BJ (cell line): Measurements from ENCODE around the gene SCYGR8. TPM values are rescaled to one million over a fixed set of nuclear protein-coding genes. Genes with fewer than 3 reads are reported as not detected.
A peak's percentile ranks its signal among the peaks of the same experiment; 100 is the strongest.

Experiments used
- CTCF ChIA-PET: fragments of 350-600 bp; formaldehyde crosslinking; extraction: SDS; loops from one replicate; lab custom pipeline; 2021; ENCODE audit warnings: antibody characterized with exemption, inconsistent platforms; lab: Yijun Ruan, JAX
- POLR2A ChIA-PET: fragments of 300-600 bp; sonication (Branson Sonifier 250); formaldehyde crosslinking; extraction: SDS; loops from one replicate; lab custom pipeline; 2021; ENCODE audit warnings: antibody characterized with exemption; lab: Charles Lee
- DNase-seq: peaks from one replicate; pipeline ENCODE4 v3.0.0-alpha.2; 2011; ENCODE audit warnings: low read depth
- H3K27me3 ChIP-seq: 2 replicates; pipeline ENCODE4 v1.6.0; 2011; ENCODE audit warnings: low read length; ENCODE audit not compliant: control insufficient read depth, insufficient read depth
- H3K36me3 ChIP-seq: 2 replicates; pipeline ENCODE4 v1.5.1; 2011; ENCODE audit warnings: low read length; ENCODE audit not compliant: control insufficient read depth, insufficient read depth
- H3K4me3 ChIP-seq: 2 replicates; pipeline ENCODE4 v1.5.1; 2011; ENCODE audit warnings: low read depth, mild to moderate bottlenecking, control low read depth, low read length
- polyA plus RNA-seq: library from polyadenylated mRNA; depleted of rRNA; stranded (reverse); fragments of >200 nt; gene quantifications from 2 replicates; pipeline ENCODE4 v1.2.3, GENCODE V29; 2011
- TF ChIP-seq, protein P1 (sequence below): IDR thresholded peaks from 2 replicates; pipeline ENCODE4 v1.5.1; 2011; ENCODE audit warnings: low read depth, mild to moderate bottlenecking, control low read depth, inconsistent platforms, low read length, moderate library complexity; ENCODE audit not compliant: insufficient read depth

SCYGR8 gene
- polyA plus RNA-seq, 1 experiment = not detected

DNA sequence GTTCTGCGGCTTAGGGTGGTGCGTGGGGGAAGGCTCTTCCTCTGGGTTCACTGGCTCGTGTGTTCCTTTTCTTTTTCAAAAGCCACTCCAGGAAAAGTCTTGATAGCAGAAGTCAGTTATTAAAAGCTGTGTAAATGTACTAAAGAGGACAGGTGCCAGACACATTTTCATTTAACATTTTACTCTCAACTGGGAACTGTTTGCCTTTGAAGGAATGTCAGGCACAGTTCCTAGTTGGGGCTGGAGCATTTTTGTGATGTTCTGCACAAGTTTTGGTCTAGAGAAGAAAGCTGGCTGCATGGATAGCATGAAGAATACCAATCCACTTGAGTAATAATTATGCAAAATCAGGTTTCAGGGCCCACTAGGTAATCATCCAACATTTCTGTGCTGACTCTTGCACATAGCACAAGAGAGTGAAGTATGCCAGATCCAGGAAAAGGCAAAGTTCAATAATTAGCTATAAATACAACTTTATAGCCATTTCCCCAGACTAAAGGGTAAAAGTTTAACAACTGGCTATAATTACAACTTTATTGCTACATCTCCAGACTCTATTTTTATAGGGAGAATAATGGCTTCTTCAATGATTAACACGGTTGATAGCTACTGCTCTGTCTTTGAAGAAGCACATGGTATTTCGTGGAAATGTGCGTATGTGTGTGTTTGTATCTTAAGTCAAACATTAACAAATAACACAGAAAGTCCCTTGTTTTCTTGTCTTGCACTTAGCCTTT lies 16.2 kb downstream of the SCYGR8 start:
- POLR2A ChIA-PET = no interaction called here
- Histone ChIP-seq H3K27me3 (no peaks in the 10 kb centered on the region), H3K36me3 (no peaks in the 10 kb centered on the region), H3K4me3 (no peak overlapping the region)
- peak; percentile 19 for DNase-seq
- CTCF ChIA-PET = interaction anchor here (1.4 to 7.8 kb wide), 2 partner anchors 104 to 356 kb away, joined by 5 to 65 read pairs; no protein-coding TSS in a partner anchor
- TF ChIP-seq, protein P1, sequence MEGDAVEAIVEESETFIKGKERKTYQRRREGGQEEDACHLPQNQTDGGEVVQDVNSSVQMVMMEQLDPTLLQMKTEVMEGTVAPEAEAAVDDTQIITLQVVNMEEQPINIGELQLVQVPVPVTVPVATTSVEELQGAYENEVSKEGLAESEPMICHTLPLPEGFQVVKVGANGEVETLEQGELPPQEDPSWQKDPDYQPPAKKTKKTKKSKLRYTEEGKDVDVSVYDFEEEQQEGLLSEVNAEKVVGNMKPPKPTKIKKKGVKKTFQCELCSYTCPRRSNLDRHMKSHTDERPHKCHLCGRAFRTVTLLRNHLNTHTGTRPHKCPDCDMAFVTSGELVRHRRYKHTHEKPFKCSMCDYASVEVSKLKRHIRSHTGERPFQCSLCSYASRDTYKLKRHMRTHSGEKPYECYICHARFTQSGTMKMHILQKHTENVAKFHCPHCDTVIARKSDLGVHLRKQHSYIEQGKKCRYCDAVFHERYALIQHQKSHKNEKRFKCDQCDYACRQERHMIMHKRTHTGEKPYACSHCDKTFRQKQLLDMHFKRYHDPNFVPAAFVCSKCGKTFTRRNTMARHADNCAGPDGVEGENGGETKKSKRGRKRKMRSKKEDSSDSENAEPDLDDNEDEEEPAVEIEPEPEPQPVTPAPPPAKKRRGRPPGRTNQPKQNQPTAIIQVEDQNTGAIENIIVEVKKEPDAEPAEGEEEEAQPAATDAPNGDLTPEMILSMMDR = no peak

DNA sequence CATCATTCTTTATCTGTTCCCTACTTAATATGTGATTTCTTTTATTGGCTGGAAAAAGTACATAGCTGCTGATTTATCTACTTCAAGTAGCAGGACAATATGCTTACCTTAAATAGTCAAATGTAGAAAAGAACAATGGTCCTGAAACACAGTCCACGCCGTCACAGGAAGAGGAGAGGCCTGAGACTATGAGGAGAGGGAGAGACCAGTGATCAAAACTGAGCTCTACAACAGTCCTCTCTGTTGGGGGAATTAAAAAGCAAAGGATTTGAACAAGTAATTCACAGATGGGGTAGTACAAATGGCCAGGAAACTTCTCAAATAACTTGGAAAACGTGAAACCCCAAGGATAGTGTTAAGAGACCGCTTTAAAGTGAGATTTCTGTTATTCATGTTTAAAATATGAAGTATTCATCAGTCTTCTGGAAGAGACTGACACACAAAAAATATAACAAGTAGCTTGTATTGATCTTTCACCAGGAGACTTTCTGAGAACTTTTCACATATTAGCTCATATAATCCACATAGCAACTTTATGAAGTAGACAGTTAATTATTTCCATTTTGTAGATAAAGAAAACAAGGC lies 20.2 kb downstream of the SCYGR8 start:
- Histone ChIP-seq H3K4me3 (no peak overlapping the region), H3K36me3 (no peaks in the 10 kb centered on the region), H3K27me3 (no peaks in the 10 kb centered on the region)
- ChIA-PET POLR2A (interaction anchor here (0.7 kb wide), 1 partner anchor 19 kb away, joined by 3 read pairs; no protein-coding TSS in a partner anchor), CTCF (interaction anchor here (0.6 to 7.8 kb wide), 33 partner anchors 10 to 647 kb away, joined by 3 to 65 read pairs (median 4); no protein-coding TSS in a partner anchor)
- TF ChIP-seq, protein P1 = no peak
- DNase-seq = no peak

DNA sequence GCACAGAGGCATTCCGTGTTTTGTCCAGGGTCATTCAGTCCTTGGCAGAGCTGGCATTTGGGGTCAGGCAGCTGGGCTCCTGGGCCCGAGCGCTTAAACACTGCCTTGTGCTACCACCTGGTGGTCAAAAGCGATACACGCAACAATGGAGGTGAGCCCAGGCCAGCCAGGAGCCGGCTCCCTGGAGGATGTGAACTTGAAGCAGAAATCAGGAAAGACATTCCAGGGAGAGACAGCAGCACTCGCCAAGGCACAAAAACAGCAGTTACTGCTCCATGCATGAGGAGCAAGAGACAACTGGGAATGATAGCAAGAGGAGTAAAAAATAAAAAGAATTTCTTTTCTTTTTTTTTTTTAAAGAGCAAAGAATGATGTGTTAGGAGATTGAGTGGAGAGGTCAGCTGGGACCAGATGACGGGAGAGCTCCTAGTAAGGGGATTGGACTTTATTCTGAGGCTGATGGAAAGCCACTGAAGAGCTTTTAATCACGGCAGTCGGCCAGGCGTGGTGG lies 20.7 kb downstream of the SCYGR8 start:
- no peak overlapping the region for H3K4me3 ChIP-seq
- no peaks in the 10 kb centered on the region for H3K27me3 ChIP-seq
- ChIA-PET POLR2A (interaction anchor here (0.7 kb wide), 1 partner anchor 18 kb away, joined by 3 read pairs; no protein-coding TSS in a partner anchor), CTCF (interaction anchor here (0.6 to 7.8 kb wide), 33 partner anchors 9 to 647 kb away, joined by 3 to 65 read pairs (median 4); no protein-coding TSS in a partner anchor)
- TF ChIP-seq, protein P1 = peak; percentile 86
- DNase-seq = peak; percentile 4
- no peaks in the 10 kb centered on the region for H3K36me3 ChIP-seq

DNA sequence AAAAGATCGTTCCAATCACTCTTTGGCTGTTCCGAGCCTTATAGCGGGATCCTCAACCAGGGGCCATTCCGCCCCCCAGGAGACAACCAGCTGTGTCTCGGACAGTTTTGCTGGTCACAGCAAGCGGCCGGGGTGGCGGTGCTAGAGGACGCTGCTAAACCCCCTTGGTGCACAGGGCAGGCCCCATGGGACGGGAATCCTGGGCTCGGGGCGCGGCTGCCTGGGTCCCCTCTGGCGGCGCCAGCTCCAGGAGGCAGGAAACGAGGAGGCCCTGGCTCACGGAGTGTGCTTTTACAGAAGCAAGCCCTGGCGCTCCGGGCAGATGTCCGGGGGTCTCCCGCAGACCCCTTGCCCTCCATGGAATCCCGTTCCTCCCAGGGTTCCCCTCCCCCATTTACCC lies 22.1 kb downstream of the SCYGR8 start:
- Histone ChIP-seq H3K36me3 (no peaks in the 10 kb centered on the region), H3K4me3 (no peak overlapping the region), H3K27me3 (no peaks in the 10 kb centered on the region)
- CTCF ChIA-PET = interaction anchor here (3.6 to 7.8 kb wide), 2 partner anchors 109 to 362 kb away, joined by 39 to 65 read pairs; no protein-coding TSS in a partner anchor
- TF ChIP-seq, protein P1 = no peak
- POLR2A ChIA-PET = no interaction called here
- no peak for DNase-seq

DNA sequence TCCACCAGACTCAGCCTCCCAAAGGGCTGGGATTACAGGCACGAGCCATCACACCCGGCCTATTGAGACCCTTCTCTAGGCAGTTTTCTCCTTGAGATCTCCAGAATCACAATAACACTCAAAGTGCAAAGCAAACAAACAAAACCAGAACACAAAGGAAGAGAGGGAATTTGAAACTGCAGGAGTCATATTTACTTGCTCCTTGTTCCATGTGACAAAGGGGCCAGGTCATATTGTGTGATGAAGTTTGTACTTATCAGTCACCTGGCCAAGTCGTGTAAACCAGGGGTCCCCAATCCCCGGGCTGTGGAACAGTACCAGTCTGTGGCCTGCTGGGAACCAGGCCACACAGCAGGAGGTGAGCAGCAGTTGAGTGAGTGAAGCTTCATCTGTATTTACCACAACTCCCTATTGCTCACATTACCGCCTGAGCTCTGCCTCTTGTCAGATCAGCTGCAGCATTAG lies 26.5 kb downstream of the SCYGR8 start:
- no peaks in the 10 kb centered on the region for H3K27me3 ChIP-seq
- no peak for DNase-seq
- TF ChIP-seq, protein P1 = no peak
- POLR2A ChIA-PET = no interaction called here
- CTCF ChIA-PET = no interaction called here
- no peaks in the 10 kb centered on the region for H3K36me3 ChIP-seq
- H3K4me3 ChIP-seq = no peak overlapping the region
